ENCODE measurements around the gene ACTN4. TPM values are rescaled to one million over a fixed set of nuclear protein-coding genes. Genes with fewer than 3 reads are reported as not detected.
A peak's percentile ranks its signal among the peaks of the same experiment; 100 is the strongest.

The ACTN4 gene
- total RNA-seq, 1 experiment from 2014 or later: 506 TPM

GRCh38 chr19:38698225-38699026 is 51.0 kb downstream of the ACTN4 start (continued):
- TF ChIP-seq ZNF425 (CRISPR knock-in tag; conservative IDR thresholded peaks at IDR 0.05): no peak
- no peak for TF ChIP-seq NR1H2 (CRISPR knock-in tag; IDR thresholded peaks at IDR 0.05)
- no peak for TF ChIP-seq ZNF671 (CRISPR knock-in tag; IDR thresholded peaks at IDR 0.05)
- no peak for TF ChIP-seq GTF2I (CRISPR knock-in tag; conservative IDR thresholded peaks at IDR 0.05)
- no peak for TF ChIP-seq ZNF219 (CRISPR knock-in tag; IDR thresholded peaks at IDR 0.05; ENCODE audit: borderline replicate concordance)
- no peak for TF ChIP-seq ZMAT4 (CRISPR knock-in tag; IDR thresholded peaks at IDR 0.05)
- no peak for TF ChIP-seq ZBTB21 (CRISPR knock-in tag; IDR thresholded peaks at IDR 0.05; ENCODE audit: borderline replicate concordance)
- no peak for TF ChIP-seq OVOL2 (CRISPR knock-in tag; IDR thresholded peaks at IDR 0.05; ENCODE audit: borderline replicate concordance)

- Mint-ChIP-seq H3K36me3 (peaks cover 30% of the 10 kb centered on the region), H3K27me3 (ENCODE audit: low read depth) (no peaks in the 10 kb centered on the region), H3K27ac (peak overlapping the region; percentile 60; the same call in 1 of the 2 replicates), H3K9me3 (no peaks in the 10 kb centered on the region), H3K4me1 (peaks cover 43% of the 10 kb centered on the region), H3K4me3 (no peak overlapping the region)
- DNase-seq (ENCODE audit: low spot score) (no peak), ATAC-seq (no peak)
- CTCF ChIA-PET: interaction anchor here (1.2 to 2.2 kb wide), 3 partner anchors 9 to 52 kb away, joined by 3 to 5 read pairs (median 4); partner anchors contain the start of gene ACTN4
- POLR2A ChIA-PET: interaction anchor here (0.6 to 1.5 kb wide), 2 partner anchors 13 to 64 kb away, joined by 3 read pairs; no protein-coding TSS in a partner anchor
- TF ChIP-seq GRHL2 (CRISPR knock-in tag; IDR thresholded peaks at IDR 0.05; ENCODE audit: insufficient replicate concordance, severe bottlenecking): no peak
- TF ChIP-seq NFE2L1 (CRISPR knock-in tag; IDR thresholded peaks at IDR 0.05): no peak
- no peak for TF ChIP-seq ATF1 (CRISPR knock-in tag; IDR thresholded peaks at IDR 0.05)
- TF ChIP-seq HMGXB4 (CRISPR knock-in tag; IDR thresholded peaks at IDR 0.05): no peak
- TF ChIP-seq ZNF423 (CRISPR knock-in tag; IDR thresholded peaks at IDR 0.05): no peak
- no peak for TF ChIP-seq MLX (CRISPR knock-in tag; IDR thresholded peaks at IDR 0.05)
- no peak for TF ChIP-seq ZNF532 (CRISPR knock-in tag; IDR thresholded peaks at IDR 0.05; ENCODE audit: borderline replicate concordance)
Observed at GRCh38 chr19:38699027-38699346, 51.5 kb downstream of the ACTN4 start.
